Suprapubic skin (tissue), 4 donors: ENCODE data around the gene DSCAML1. TPM values are rescaled to one million over a fixed set of nuclear protein-coding genes. Genes with fewer than 3 reads are reported as not detected.

Experiments used
- DNase-seq, 2 donors: peaks; one replicate each; pipeline ENCODE4 v3.0.0-alpha.2; 2019; ENCODE audit warnings: low spot score in 2 of 2
- H3K27ac ChIP-seq: fragments of 200-600 bp; sonication (generic); one replicate; pipeline ENCODE4 v1.5.1; 2019
- H3K27me3 ChIP-seq: fragments of 200-600 bp; sonication (generic); one replicate; pipeline ENCODE4 v1.5.1; 2019
- H3K36me3 ChIP-seq: fragments of 200-600 bp; sonication (generic); one replicate; pipeline ENCODE4 v1.5.1; 2019
- H3K4me1 ChIP-seq: fragments of 200-600 bp; sonication (generic); one replicate; pipeline ENCODE4 v1.5.1; 2019
- H3K4me3 ChIP-seq: fragments of 200-600 bp; sonication (generic); one replicate; pipeline ENCODE4 v1.5.1; 2019; ENCODE audit warnings: mild to moderate bottlenecking
- H3K9me3 ChIP-seq: fragments of 200-600 bp; sonication (generic); one replicate; pipeline ENCODE4 v1.5.1; 2019
- CTCF ChIP-seq, 2 donors: fragments of 200-600 bp in 1 of 2; fragments of 450-650 bp in 1 of 2; sonication (generic) in 1 of 2; IDR thresholded peaks; one replicate each; pipeline ENCODE4 v1.5.1; 2016 to 2019; ENCODE audit warnings: antibody characterized with exemption in 2 of 2, mild to moderate bottlenecking in 1 of 2, moderate library complexity in 1 of 2
- EP300 ChIP-seq: sonication (generic); formaldehyde crosslinking; IDR thresholded peaks from one replicate; pipeline ENCODE4 v1.6.1; 2017; ENCODE audit warnings: antibody characterized with exemption
- POLR2A ChIP-seq, 2 donors: fragments of 450-650 bp; IDR thresholded peaks; one replicate each; pipeline ENCODE4 v1.6.1; 2017; ENCODE audit warnings: antibody characterized with exemption in 2 of 2, mild to moderate bottlenecking in 2 of 2, moderate library complexity in 2 of 2
- POLR2AphosphoS5 ChIP-seq, 3 donors: sonication (generic); formaldehyde crosslinking; IDR thresholded peaks; one replicate each; pipeline ENCODE4 v1.6.1; 2017; ENCODE audit warnings: antibody characterized with exemption in 3 of 3
- WGBS: methylation state at CpG from one replicate; pipeline ENCODE4 v1.1.5; 2018; 5-methylcytosine and 5-hydroxymethylcytosine counted together
- total RNA-seq, 4 donors: library from RNA; depleted of rRNA; stranded (reverse); fragments of >200 nt; gene quantifications; one replicate each; pipeline ENCODE4 v1.1.0, GENCODE V29; 2016

Gene DSCAML1
- total RNA-seq, 4 donors from 2014 or later: 0.11 to 0.24 (median 0.21) TPM; not detected in 1

GRCh38 chr11:117427356-117427874 is 369.6 kb downstream of the DSCAML1 start:
- Histone ChIP-seq H3K4me3 (no peak overlapping the region), H3K27me3 (peaks cover 9% of the 10 kb centered on the region), H3K4me1 (no peaks in the 10 kb centered on the region), H3K9me3 (no peaks in the 10 kb centered on the region), H3K27ac (no peak overlapping the region), H3K36me3 (no peaks in the 10 kb centered on the region)
- TF ChIP-seq EP300: no peak
- no peak for DNase-seq
- WGBS: 77% methylated on average over 11 of the region's 11 CpGs

- no peak for DNase-seq
- peaks cover 9% of the 10 kb centered on the region for H3K27me3 ChIP-seq
- H3K9me3 ChIP-seq: no peaks in the 10 kb centered on the region
- H3K36me3 ChIP-seq: no peaks in the 10 kb centered on the region
- TF ChIP-seq POLR2AphosphoS5 (IDR thresholded peaks at IDR 0.05): no peak
- no peak for TF ChIP-seq CTCF (IDR thresholded peaks at IDR 0.05)
- TF ChIP-seq POLR2A (IDR thresholded peaks at IDR 0.05): no peak
- TF ChIP-seq EP300: no peak
- H3K4me3 ChIP-seq: no peak overlapping the region
- H3K27ac ChIP-seq: no peak overlapping the region
- H3K4me1 ChIP-seq: no peaks in the 10 kb centered on the region
- WGBS: 93% methylated on average over 7 of the region's 7 CpGs
Measured at GRCh38 chr11:117426941-117427340, 370.1 kb downstream of the DSCAML1 start.

- peaks cover 9% of the 10 kb centered on the region for H3K27me3 ChIP-seq
- H3K9me3 ChIP-seq: no peaks in the 10 kb centered on the region
- DNase-seq: peak in 1 of 2 donors; percentile 77
- no peaks in the 10 kb centered on the region for H3K4me1 ChIP-seq
- WGBS: 8% methylated on average over 15 of the region's 17 CpGs
- H3K27ac ChIP-seq: no peak overlapping the region
- H3K36me3 ChIP-seq: no peaks in the 10 kb centered on the region
- TF ChIP-seq POLR2A (IDR thresholded peaks at IDR 0.05): no peak
- TF ChIP-seq CTCF (IDR thresholded peaks at IDR 0.05): peak; percentile 62 to 97
- no peak overlapping the region for H3K4me3 ChIP-seq
Measured at GRCh38 chr11:117426297-117426685, 370.7 kb downstream of the DSCAML1 start.

DNA sequence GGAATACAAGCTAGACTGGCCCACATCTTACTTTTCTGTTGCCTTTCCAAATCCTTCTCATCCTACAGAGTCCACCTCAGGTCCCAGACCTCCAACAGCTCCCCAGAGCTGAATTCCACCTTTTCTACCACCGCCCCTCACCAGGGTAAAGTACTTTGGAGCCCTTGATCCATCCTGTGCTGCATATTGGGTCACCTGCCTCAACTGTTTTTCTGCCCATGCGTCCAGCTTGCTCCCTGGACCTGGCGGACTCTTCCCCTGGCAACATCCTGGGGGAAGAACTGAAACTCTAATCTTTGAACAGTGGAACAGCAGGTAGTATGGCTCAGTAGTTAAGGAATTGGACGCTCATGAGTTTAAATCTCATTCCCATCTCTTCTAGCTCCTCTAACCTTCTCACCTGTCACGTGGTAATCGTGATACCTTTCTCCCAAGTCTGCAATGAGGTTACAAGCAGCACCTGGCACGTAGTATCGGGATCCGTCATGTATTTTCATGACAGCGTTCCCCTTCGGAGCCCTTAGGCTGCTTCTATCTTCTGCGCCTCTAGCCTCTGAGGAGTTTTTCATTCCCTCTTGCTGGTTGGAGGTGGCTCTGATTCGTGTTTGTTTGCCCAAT is 371.2 kb downstream of the DSCAML1 start:
- H3K9me3 ChIP-seq: no peaks in the 10 kb centered on the region

DNA sequence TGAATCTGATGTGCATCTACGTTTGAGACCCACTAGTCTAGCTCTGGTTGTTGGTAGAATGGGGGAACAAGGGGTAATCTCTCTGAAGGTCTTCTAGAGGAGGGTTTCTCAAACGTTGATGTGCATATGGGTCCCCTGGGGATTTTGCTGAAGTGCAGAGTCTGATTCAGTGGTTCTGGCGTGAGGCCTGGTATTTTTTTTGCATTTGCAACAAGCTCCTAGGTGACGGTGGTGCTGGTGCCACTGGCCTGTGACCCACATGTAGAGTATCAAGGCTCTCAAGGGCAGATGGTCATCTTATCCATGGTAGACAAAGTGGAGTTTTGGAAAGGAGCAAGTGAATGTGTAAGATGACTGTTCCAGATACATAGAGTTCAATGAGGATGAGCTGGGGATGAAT is 372.2 kb downstream of the DSCAML1 start:
- H3K9me3 ChIP-seq: no peaks in the 10 kb centered on the region
- H3K4me1 ChIP-seq: no peaks in the 10 kb centered on the region
- H3K36me3 ChIP-seq: no peaks in the 10 kb centered on the region
- peaks cover 9% of the 10 kb centered on the region for H3K27me3 ChIP-seq
- 58% methylated on average over 4 of the region's 4 CpGs for WGBS
- DNase-seq: peak in 1 of 2 donors; percentile 50
- no peak overlapping the region for H3K4me3 ChIP-seq
- TF ChIP-seq POLR2AphosphoS5 (IDR thresholded peaks at IDR 0.05) (no peak), CTCF (IDR thresholded peaks at IDR 0.05) (no peak), POLR2A (IDR thresholded peaks at IDR 0.05) (no peak)
- H3K27ac ChIP-seq: no peak overlapping the region

More for the DNA sequence above, 371.2 kb downstream of the DSCAML1 start:
- H3K4me3 ChIP-seq: no peak overlapping the region
- DNase-seq: no peak
- H3K36me3 ChIP-seq: no peaks in the 10 kb centered on the region
- WGBS: 50% methylated on average over 13 of the region's 13 CpGs
- TF ChIP-seq POLR2A (IDR thresholded peaks at IDR 0.05) (no peak), POLR2AphosphoS5 (IDR thresholded peaks at IDR 0.05) (no peak), CTCF (IDR thresholded peaks at IDR 0.05) (no peak)
- peaks cover 9% of the 10 kb centered on the region for H3K27me3 ChIP-seq
- H3K4me1 ChIP-seq: no peaks in the 10 kb centered on the region
- no peak overlapping the region for H3K27ac ChIP-seq
